Glutamatergic neuron (in vitro differentiated cells): Measurements from ENCODE around the gene CCDC112. TPM values are rescaled to one million over a fixed set of nuclear protein-coding genes. Genes with fewer than 3 reads are reported as not detected.
"Not testable (repeated sequence)": the region's sequence is repeated elsewhere in the genome, so short reads cannot be mapped to it uniquely, and the experiment has no call there.

Experiments used
- DNase-seq: peaks from one replicate; pipeline ENCODE4 v3.0.0; 2022
- H3K27ac Mint-ChIP-seq: one replicate; pipeline ENCODE4 v1.8.0; 2020; ENCODE audit warnings: mild to moderate bottlenecking, mixed read lengths, inconsistent platforms; ENCODE audit not compliant: unreplicated experiment
- H3K27me3 Mint-ChIP-seq: one replicate; pipeline ENCODE4 v1.8.0; 2020; ENCODE audit warnings: mild to moderate bottlenecking, moderate library complexity, mixed read lengths, inconsistent platforms; ENCODE audit not compliant: unreplicated experiment
- H3K36me3 Mint-ChIP-seq: one replicate; pipeline ENCODE4 v1.8.0; 2020; ENCODE audit warnings: mild to moderate bottlenecking, mixed read lengths, inconsistent platforms; ENCODE audit not compliant: unreplicated experiment
- H3K4me1 Mint-ChIP-seq: one replicate; pipeline ENCODE4 v1.8.0; 2020; ENCODE audit warnings: mild to moderate bottlenecking, low read depth, mixed read lengths, inconsistent platforms; ENCODE audit not compliant: unreplicated experiment
- H3K4me3 Mint-ChIP-seq: one replicate; pipeline ENCODE4 v1.8.0; 2020; ENCODE audit warnings: mild to moderate bottlenecking, mixed read lengths, inconsistent platforms; ENCODE audit not compliant: unreplicated experiment
- H3K9me3 Mint-ChIP-seq: one replicate; pipeline ENCODE4 v1.8.0; 2020; ENCODE audit warnings: mild to moderate bottlenecking, moderate library complexity, mixed read lengths, inconsistent platforms; ENCODE audit not compliant: unreplicated experiment
- total RNA-seq: library from RNA; stranded (reverse); fragmentation: NEBNext Ultra II Directional; extraction: Animal tissue kit (Norgen Biotek cat#: 25700); gene quantifications from one replicate; pipeline ENCODE4 v1.2.1, GENCODE V29; 2021; ENCODE audit not compliant: unreplicated experiment
- TF ChIP-seq, protein P1 (sequence below): fragments of 200-600 bp; sonication (generic); IDR thresholded peaks from one replicate; pipeline ENCODE4 v1.5.0; 2021; ENCODE audit not compliant: partially characterized antibody, unreplicated experiment

Gene CCDC112
- total RNA-seq, 1 donor from 2014 or later = 53.7 TPM

DNA sequence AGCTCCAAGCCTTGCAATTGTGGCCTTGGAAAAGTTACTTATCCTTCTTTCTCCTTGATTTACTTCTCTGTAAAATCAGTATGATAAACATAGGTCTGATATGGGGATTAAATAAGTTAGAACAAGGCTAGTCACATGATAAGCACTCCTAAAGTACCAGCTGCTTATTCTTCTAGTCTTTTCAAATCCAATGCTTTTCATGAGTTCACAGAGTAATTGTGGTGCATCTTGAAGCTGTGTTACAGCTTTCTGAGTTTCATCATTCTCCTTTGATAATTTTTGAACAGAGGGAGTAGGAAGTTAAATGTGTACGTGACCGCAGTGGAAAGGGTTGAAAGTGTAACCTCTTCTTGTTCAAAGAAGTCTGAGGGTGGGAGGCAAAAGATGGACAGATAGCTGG lies 38.8 kb upstream of the CCDC112 start:
- DNase-seq = no peak
- H3K4me3 Mint-ChIP-seq = no peak overlapping the region
- no peaks in the 10 kb centered on the region for H3K4me1 Mint-ChIP-seq
- H3K9me3 Mint-ChIP-seq = peaks cover 3% of the 10 kb centered on the region
- H3K36me3 Mint-ChIP-seq = no peaks in the 10 kb centered on the region
- no peak overlapping the region for H3K27ac Mint-ChIP-seq
- H3K27me3 Mint-ChIP-seq = no peaks in the 10 kb centered on the region
- TF ChIP-seq, protein P1, sequence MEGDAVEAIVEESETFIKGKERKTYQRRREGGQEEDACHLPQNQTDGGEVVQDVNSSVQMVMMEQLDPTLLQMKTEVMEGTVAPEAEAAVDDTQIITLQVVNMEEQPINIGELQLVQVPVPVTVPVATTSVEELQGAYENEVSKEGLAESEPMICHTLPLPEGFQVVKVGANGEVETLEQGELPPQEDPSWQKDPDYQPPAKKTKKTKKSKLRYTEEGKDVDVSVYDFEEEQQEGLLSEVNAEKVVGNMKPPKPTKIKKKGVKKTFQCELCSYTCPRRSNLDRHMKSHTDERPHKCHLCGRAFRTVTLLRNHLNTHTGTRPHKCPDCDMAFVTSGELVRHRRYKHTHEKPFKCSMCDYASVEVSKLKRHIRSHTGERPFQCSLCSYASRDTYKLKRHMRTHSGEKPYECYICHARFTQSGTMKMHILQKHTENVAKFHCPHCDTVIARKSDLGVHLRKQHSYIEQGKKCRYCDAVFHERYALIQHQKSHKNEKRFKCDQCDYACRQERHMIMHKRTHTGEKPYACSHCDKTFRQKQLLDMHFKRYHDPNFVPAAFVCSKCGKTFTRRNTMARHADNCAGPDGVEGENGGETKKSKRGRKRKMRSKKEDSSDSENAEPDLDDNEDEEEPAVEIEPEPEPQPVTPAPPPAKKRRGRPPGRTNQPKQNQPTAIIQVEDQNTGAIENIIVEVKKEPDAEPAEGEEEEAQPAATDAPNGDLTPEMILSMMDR = no peak

DNA sequence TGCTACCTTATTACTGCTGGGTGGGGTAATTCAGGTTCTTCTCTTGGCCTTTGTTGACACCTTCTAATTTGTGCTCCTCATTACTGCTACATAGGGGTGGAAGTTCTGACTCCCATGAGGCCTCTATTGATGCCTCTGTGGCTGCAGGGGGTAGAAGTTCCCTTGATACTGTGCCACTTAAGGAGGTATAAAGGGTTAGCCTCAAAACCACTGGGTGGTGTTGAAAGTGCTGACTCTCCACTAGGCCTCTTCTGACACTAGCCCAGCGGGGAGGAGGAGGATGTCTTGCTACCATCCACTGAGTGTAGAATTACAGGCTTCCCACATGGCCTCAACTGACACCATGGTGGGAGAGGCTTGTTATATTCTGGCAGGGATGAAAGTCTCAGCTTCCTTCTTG lies 36.7 kb upstream of the CCDC112 start:
- no peak overlapping the region for H3K27ac Mint-ChIP-seq
- peaks cover 6% of the 10 kb centered on the region for H3K4me1 Mint-ChIP-seq
- peaks cover 3% of the 10 kb centered on the region for H3K27me3 Mint-ChIP-seq
- H3K4me3 Mint-ChIP-seq = no peak overlapping the region
- TF ChIP-seq, protein P1 = no peak
- no peaks in the 10 kb centered on the region for H3K36me3 Mint-ChIP-seq
- H3K9me3 Mint-ChIP-seq = peaks cover 3% of the 10 kb centered on the region
- DNase-seq = no peak

- H3K4me1 Mint-ChIP-seq = peaks cover 6% of the 10 kb centered on the region
- peaks cover 3% of the 10 kb centered on the region for H3K9me3 Mint-ChIP-seq
- H3K27ac Mint-ChIP-seq = no peak overlapping the region
- no peak overlapping the region for H3K4me3 Mint-ChIP-seq
- TF ChIP-seq, protein P1 = no peak
- H3K36me3 Mint-ChIP-seq = no peaks in the 10 kb centered on the region
- no peak for DNase-seq
- peaks cover 3% of the 10 kb centered on the region for H3K27me3 Mint-ChIP-seq
Observed at GRCh38 chr5:115330830-115331229, 34.4 kb upstream of the CCDC112 start.

DNA sequence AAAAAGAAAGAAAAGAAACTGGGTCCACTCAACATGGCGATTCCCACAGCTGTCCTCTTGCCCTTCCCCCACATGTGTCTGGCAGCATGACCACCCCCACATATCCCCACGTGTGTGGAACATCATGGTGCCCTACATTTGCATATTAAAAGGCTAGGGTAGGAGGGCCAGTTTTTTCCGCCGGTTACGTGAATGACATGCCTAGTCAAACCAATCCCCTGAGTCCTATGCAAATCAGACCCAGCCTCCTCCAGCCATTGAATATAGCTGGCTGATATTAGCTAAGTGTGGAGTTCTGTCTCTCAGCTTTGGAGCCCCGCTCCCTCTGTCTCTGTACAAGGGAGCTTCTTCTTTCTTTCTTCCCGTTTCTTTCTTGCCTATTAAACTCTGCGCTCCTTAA lies 33.0 kb upstream of the CCDC112 start:
- Mint-ChIP-seq H3K4me3 (no peak overlapping the region), H3K4me1 (peaks cover 6% of the 10 kb centered on the region), H3K27me3 (peaks cover 3% of the 10 kb centered on the region), H3K27ac (no peak overlapping the region), H3K9me3 (peaks cover 3% of the 10 kb centered on the region), H3K36me3 (no peaks in the 10 kb centered on the region)
- TF ChIP-seq, protein P1 = no peak
- no peak for DNase-seq

GRCh38 chr5:115328617-115329274 lies 32.3 kb upstream of the CCDC112 start:
- H3K27ac Mint-ChIP-seq, DNase-seq, H3K27me3 Mint-ChIP-seq, H3K36me3 Mint-ChIP-seq, H3K9me3 Mint-ChIP-seq, H3K4me3 Mint-ChIP-seq, H3K4me1 Mint-ChIP-seq: not testable (repeated sequence)
